ENCODE results near the gene NXN.

GRCh38 chr17:824378-824777 is 155.2 kb downstream of the NXN start:
- no peak for TF ChIP-seq POLR2A (IDR thresholded peaks at IDR 0.05)
- TF ChIP-seq EP300 (IDR thresholded peaks at IDR 0.05) = no peak
- no peak for TF ChIP-seq CTCF (IDR thresholded peaks at IDR 0.05)

All from upper lobe of left lung (tissue), 4 donors.